SH-SY5Y (cell line): ENCODE measurements around the gene URAD.

ENCODE experiments used
- GATA2 ChIP-seq: IDR thresholded peaks from 2 replicates; pipeline ENCODE4 v1.6.1; 2011; ENCODE audit warnings: mild to moderate bottlenecking, low read depth, low read length
- GATA3 ChIP-seq: IDR thresholded peaks from 2 replicates; pipeline ENCODE4 v1.6.1; 2011; ENCODE audit warnings: low read depth, mild to moderate bottlenecking, low read length, moderate library complexity

DNA sequence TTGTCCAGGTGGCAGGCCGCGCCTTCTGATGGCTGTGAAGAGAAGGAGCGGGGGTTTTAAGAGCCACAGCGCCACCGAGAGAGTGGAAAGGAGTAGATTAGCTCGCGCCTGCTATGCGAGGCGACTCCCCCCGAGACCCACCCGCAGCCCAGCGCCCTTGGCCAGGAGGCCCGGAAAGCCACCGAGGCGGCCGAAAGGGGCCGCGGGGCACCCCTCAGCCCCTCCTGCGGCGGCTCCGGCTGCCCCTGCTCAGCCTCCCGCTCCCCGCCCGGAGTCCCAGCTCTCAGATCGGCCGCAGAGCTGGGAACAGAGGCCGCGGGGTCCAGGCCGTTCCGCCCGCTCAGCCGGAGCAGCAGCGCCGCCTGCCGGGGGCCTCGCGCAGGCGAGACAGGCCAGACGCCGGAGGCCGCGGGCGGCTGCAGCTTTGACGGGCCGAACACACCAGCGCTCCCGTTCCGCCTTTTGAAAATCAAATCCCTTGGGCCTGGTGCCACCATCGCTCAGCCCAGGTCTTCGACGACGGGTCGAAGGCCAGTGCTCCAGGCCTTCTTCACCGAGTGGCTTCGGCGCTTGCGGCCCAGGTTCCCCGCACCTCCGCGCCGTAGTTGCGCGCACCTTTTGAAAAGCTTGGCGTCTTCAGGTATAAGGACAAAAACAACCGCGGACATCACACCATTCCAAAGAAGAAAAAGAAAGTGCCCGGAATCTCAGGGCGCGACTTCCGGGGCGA lies 34.7 kb downstream of the URAD start:
- TF ChIP-seq GATA2 (no peak), GATA3 (no peak)
